ENCODE data around the gene DACH1.

DACH1 gene

DNA sequence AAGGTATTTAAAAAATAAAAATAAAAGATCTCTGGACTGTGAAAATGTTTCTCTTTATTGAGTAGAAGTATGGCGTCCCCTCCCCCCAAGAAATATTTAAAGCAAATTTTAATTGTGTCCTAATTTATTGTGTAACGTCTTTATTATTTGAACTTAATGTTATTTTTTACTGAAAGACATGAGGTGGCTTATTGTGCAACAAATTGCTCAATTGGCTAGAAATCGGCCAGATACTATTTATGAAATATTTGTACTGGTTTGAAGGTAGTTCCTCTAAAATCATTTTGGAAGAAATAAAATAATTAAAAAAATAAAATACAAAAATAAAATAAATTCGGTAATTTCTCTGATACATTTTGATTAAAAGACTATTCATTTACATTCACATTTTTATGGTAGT, 162.3 kb downstream of the DACH1 start:
- no peak for DNase-seq (ENCODE audit: low read depth, low spot score)

GRCh38 chr13:71703138-71703537, 163.9 kb downstream of the DACH1 start:
- no peak for DNase-seq (ENCODE audit: low read depth, low spot score)

GRCh38 chr13:71702253-71702652, 164.8 kb downstream of the DACH1 start:
- no peak for DNase-seq (ENCODE audit: low read depth, low spot score)

DNA sequence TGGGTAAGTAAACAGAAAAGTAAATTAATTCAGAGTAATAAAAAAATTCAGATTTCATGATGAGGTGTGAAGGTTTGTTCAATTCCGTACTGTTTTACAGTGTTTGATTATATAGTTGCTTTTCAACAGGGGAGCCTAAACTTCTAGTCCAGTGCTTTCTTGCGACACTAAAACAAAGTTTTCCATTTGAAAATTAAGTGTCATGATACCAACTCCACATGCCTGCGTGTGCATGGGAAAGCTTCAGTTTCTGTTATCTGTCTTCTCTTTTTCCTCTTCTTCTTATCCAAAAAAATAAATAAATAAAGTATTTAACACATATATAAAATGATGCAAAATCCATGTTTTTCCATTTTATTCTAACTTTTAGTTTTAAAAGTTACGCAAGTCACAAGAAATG, 165.3 kb downstream of the DACH1 start:
- DNase-seq (ENCODE audit: low read depth, low spot score) = no peak

DNA sequence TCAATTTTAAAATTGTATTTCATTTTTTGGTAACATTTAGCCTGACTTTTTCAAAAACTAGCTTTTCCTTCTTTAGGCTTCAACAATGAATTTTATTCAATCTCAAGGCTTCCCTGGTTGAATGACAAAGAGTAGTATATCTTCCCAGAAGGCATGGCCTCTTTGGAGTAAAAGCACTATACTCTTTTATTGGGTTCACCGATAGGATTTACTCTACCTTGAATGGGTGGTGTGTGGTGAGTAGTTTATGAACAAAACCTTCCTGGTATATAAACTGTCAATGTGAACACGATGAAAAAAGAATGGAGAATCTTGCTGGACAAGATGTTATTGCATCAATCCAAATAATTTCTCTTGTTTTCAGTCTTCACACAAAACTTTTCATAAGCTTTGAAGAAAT, 167.7 kb downstream of the DACH1 start:
- no peak for DNase-seq (ENCODE audit: low read depth, low spot score)

DNA sequence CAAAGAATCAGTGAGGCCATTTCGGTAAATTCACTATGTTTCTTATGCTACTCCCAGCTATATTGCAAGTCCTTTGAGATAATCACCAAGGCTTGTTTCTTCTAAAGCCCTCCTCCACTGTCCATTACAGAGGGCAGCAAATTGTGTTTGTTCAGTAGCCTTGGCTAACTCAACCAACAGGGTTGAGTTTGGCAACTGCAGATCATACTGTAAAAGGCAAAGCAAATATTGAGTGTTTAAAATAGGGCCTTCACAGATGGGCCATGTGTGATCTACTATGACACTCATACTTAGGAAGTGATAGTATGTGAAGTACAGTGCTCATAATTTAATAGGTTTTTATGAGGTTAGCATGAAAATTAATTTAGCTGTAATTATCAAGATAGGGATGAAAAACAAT, 171.3 kb downstream of the DACH1 start:
- DNase-seq (ENCODE audit: low read depth, low spot score) = no peak

DNA sequence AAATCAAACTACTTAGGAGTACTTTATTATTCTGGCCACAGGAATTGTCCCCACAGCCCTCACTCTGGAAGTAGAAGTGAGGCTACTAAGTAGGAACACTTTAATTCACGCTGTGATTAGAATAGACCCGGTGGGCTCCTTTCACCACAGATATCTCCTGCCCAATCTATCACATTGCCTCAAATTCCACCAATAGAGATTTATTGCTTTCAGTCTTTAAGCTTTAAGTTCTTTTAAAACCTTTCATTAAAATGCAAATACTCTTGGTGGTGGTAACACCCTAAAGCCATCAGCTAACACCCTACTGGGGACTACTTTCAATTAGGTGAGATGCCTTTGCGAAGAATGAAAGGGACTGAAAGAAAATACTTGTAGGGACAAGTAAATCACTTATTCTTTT, 181.9 kb downstream of the DACH1 start:
- peak; percentile 46 for DNase-seq (ENCODE audit: low read depth, low spot score)

- no peak for DNase-seq (ENCODE audit: low read depth, low spot score)
Observed at GRCh38 chr13:71681901-71682613, 184.9 kb downstream of the DACH1 start.

DNA sequence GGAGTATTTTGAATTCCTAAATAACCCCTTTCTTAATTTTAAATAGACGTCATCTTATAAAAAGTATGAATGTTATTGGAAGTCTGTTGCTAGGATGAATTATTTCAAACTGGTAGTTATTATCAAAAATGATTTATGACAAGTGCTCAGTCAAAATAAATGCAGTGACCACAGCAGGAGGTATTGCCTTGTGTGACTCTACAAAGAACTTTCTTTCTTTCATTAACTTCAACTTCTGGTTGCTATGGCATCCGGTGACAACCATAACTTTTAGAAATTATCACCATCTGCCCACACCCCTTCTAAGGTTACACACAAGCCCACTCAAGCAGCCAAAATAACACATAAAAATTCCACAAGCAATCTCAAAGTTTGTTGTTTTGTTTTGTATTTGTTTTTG, 189.9 kb downstream of the DACH1 start:
- no peak for DNase-seq (ENCODE audit: low read depth, low spot score)

- DNase-seq (ENCODE audit: low read depth, low spot score) = no peak
Observed at GRCh38 chr13:71672512-71672911, 194.5 kb downstream of the DACH1 start.

GRCh38 chr13:71663431-71663830, 203.6 kb downstream of the DACH1 start:
- DNase-seq (ENCODE audit: low read depth, low spot score) = no peak

DNA sequence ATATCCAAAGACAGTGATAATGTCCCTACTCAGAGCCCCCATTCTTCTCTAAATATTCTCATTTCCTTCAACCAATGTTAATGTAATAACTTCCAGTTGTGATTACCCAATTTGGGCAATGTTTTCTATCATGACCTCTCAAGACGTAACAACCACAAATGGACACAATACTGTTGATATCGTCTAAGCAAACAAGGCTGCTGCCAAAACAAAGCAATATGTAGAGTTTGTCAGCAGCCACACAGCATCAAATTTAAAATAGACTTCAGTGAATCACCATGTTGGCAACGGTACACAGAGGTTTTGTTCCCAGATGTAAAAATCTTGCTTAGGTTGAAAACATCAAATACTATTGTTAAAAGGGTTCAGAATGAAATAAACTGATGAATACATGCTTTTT, 205.1 kb downstream of the DACH1 start:
- DNase-seq (ENCODE audit: low read depth, low spot score) = no peak

DNA sequence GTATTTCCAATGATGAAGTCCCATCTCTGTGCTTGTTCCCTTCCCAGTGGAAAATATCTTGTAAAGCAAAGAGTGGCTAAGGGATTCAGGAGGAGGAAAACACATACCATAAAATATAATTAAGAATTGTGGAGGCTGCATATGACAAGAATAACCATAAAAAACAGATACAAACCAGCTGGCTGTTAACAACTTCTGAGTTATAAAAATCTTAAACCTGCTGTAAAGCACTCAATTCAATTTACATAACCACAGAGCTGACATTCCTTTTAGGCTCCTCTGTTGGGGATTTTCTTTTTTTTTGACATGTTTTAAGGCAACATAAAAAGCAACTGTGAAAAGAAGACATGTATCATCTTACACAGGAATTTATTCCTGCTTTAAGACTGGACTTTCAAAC, 207.6 kb downstream of the DACH1 start:
- no peak for DNase-seq (ENCODE audit: low read depth, low spot score)

DNA sequence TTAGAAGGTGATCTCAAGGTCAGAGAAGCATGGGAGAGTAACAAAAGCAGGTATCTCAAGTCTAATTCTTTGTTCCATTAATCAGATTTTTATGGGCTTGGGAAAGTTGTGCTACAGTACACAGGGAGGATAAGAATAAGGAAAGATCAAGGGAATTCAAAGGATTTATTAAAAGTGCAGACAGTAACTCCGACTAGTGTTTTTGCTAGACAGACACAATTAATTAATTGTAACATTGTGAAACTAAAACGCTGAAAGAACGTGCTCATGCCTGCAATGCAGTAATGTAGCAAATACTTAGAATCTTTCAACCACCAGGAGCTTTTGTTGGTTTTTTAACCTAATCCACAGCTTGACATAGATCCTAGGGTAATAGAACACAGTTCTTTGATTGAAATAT, 221.5 kb downstream of the DACH1 start:
- no peak for DNase-seq (ENCODE audit: low read depth, low spot score)

DNA sequence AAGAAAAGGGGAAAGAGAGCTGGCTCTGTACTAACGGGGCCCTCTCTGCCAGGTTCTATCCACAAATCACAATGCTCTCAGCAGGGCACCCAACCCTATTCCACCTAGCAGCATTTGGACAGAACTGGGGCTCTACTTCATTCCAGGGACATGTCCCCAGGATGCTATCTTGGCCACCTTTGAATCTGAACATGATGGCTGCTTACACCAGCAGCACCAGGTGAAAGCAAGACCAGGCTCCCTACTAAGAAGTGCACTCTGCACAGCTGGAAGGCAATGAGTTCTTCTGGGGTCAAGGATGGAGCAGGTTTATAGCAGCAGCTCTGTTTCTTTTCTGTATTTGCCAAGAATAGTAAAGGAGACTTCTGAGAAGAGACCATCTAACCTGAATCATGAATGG, 222.4 kb downstream of the DACH1 start:
- no peak for DNase-seq (ENCODE audit: low read depth, low spot score)

DNA sequence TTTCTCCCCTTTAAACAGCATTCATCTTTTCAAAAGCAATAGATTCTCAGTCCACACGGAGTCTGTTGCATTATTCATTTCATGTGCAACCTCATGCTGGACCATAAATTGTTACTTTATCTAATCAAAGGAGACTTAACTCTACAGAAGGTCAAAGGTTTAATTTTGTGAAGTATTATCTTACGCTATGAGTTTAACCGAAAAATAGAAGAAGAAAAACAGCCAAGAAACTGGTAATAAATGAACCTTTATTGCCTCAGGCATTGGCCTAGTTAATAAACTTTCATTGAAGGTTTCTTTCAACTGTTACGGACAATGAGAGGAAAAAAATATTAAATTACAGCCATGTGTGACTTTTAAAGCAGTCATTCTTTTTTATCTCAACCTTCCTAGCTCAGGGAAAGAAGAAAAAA, 223.6 kb downstream of the DACH1 start:
- no peak for DNase-seq (ENCODE audit: low read depth, low spot score)

DNA sequence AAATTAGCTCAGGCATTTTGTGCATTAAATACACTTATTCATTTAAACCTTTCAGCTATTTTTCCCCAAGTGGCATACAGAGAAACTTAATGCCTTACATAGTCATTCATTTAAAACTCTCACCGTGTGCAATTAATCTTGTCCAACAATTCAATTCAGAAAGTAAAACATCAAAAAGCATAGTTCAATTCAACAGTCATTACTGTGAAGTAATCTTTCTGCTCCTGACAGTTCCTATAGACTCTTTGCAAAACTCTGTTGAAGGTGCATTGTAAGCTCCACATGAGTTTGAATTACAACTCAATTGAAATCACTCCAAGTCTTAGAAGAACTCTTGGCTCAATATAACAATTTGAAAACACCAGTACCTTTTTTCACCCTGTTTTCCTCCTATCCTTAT, 228.3 kb downstream of the DACH1 start:
- DNase-seq (ENCODE audit: low read depth, low spot score) = no peak

DNA sequence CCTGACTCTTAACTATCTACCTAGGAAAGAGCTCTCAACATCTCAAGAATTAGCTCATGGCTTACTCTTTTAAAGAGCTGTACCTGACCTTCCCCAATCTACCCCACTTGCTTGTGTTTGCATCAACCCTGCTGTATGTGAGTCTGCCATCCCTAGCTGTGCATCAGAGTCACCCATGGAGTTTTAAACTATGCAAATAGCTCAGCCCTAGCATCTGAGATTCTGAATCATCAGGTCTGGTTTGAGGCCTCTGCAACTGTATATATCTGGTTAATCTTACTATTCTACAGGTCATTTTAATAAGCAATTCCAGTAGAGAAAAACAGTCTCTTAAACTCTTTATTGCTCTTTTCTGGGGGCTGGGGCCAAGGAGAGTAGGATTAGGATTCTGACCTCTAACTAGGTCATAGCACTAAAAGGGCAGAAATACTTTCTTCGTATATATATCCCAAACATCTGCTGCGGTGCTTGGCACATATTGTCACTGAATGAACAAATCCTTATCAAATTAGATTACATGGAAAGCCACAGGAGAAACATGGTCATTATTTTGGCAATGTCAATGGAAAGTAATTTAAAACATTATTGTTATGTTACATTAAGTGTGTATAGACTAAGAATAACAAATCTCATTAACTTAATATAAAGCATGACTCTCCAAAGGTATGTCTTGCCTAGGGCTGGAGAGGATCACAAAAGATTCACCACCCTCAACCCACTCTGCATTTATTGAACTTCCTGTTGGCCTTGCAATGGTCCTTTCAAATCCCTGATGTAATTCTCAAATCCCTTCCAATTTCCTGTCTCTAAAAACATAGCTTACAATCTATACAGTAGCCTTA, 232.2 kb downstream of the DACH1 start:
- no peak for DNase-seq (ENCODE audit: low read depth, low spot score)

DNA sequence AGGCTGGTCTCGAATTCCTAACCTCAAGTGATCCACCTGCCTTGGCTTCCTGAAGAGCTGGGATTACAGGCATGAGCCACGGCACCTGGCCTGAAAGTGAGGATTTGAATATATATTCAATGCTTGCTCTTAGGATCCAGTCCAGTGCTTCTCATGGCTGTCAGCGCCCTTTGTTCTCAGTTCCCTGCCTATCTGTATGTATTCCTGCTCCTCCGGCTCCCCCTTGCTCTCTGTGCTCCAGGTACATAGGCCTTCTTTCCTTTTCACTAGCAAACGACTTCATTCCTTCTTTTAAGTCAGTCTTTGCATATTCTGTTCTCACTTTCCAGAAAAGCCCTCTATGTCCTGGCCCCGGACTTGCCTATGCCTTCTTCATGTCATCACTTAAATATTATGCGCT, 232.8 kb downstream of the DACH1 start:
- no peak for DNase-seq (ENCODE audit: low read depth, low spot score)

DNA sequence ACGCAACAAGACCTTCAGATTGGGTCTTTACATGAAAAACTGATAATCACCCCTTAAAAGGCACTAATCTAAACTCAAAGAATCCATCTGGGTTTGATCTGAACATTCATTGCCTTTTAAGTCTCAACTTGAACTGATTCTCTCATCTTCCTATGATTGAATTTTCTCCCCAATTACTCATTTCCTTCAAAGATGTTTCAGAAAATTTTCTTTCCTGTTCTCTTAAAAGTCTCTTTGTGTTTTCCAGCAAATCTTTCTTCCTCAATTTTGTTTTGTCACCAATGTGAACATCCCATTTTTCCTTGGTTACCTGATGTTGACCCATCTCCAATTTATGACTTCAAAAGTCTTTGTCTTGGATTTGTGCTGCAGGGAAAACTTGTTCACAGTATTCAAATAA, 234.3 kb downstream of the DACH1 start:
- DNase-seq (ENCODE audit: low read depth, low spot score) = no peak

- no peak for DNase-seq (ENCODE audit: low read depth, low spot score)
Observed at GRCh38 chr13:71632206-71632605, 234.8 kb downstream of the DACH1 start.

GRCh38 chr13:71629167-71629566, 237.8 kb downstream of the DACH1 start:
- DNase-seq (ENCODE audit: low read depth, low spot score) = no peak

DNA sequence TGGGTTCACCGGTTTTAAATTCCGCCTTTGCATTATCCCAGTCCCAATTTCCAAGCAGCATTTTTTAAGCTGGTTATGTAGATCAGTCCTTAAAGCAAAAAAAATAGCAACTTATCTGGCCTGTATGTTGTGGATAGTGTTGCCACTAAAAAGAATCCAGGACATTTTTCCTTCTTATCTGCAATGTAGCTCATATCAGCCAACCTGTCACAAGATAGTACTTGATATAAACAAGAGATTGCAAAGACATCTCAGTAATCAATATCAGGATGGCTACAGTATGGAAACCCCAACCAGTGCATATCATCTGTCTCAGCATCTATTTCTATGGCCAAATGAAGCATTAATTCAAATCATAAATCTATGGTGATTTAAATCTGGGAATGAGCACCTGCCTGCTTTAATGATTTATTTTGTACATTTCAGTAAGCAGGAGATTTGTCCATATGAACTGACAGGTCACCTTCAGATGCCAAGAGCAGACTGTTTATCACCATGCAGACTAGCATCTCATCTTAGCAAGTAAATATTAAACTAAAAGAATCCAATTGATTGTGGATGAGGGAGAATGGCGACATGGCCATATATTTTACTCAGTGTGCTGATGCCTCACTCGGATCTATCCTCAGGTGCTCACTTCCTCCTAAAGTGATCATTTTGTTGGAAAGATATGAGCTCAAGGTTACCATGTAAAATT, 240.4 kb downstream of the DACH1 start:
- no peak for DNase-seq (ENCODE audit: low read depth, low spot score)

Data from ELF-1 (cell line).